Gastroesophageal sphincter (tissue), 3 donors: ENCODE results near the gene NEIL1.

Experiments
- POLR2AphosphoS5 ChIP-seq: sonication (generic); formaldehyde crosslinking; IDR thresholded peaks from one replicate; pipeline ENCODE4 v1.6.1; 2017; ENCODE audit warnings: antibody characterized with exemption
- TF ChIP-seq, protein P1 (sequence below), 4 experiments: fragments of 200-600 bp in 2 of 4; fragments of 450-650 bp in 2 of 4; sonication (generic) in 1 of 4; IDR thresholded peaks; one replicate each; pipeline ENCODE4 v1.5.1; 2017 to 2019; ENCODE audit warnings: antibody characterized with exemption in 4 of 4, mild to moderate bottlenecking in 2 of 4, moderate library complexity in 2 of 4

DNA sequence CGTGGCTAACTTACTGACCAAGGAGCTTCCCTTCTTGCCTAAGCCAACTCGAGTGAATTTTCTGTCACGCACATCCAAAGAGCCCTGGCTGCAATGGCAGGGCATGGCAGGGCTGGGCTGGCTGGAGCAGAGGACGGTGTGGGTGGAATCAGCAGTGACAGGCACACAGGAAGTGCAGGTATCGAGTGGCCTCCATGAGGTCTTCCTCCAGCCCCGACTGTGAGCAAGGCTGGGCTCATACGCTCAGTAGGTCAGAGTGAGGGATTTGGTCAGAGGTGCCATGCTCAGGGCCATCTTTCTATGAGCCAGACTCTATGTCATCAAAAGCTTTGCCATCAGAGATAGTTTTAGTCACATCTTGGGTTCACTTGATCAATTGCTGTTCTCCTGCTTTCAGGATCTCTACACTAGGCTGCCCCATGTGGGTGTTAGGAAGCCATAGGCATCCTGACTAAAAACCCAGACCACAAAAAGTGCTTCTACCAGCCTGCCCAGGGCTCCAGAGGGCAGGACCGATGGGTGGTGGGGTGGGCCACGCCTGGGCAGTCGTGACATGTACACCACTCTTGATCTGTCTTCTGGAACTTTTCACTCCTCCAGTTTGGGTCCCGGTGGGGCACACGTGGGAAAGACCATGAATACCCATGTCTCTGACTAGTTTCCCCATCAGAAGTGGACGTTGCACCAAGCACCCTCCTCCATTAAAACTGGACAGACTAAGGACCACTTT, 33.6 kb upstream of the NEIL1 start:
- TF ChIP-seq, protein P1, sequence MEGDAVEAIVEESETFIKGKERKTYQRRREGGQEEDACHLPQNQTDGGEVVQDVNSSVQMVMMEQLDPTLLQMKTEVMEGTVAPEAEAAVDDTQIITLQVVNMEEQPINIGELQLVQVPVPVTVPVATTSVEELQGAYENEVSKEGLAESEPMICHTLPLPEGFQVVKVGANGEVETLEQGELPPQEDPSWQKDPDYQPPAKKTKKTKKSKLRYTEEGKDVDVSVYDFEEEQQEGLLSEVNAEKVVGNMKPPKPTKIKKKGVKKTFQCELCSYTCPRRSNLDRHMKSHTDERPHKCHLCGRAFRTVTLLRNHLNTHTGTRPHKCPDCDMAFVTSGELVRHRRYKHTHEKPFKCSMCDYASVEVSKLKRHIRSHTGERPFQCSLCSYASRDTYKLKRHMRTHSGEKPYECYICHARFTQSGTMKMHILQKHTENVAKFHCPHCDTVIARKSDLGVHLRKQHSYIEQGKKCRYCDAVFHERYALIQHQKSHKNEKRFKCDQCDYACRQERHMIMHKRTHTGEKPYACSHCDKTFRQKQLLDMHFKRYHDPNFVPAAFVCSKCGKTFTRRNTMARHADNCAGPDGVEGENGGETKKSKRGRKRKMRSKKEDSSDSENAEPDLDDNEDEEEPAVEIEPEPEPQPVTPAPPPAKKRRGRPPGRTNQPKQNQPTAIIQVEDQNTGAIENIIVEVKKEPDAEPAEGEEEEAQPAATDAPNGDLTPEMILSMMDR (IDR thresholded peaks at IDR 0.05) = no peak
- no peak for TF ChIP-seq POLR2AphosphoS5
